Activated CD8-positive, alpha-beta memory T cell treated with anti-CD3 and anti-CD28 coated beads, Interleukin-2, amount 50 U/mL, for 4 hours (primary cell): ENCODE data around the gene RNF128.

Experiments used
- DNase-seq: peaks from one replicate; pipeline ENCODE4 v3.0.0-alpha.2; 2020

The RNF128 gene

DNA sequence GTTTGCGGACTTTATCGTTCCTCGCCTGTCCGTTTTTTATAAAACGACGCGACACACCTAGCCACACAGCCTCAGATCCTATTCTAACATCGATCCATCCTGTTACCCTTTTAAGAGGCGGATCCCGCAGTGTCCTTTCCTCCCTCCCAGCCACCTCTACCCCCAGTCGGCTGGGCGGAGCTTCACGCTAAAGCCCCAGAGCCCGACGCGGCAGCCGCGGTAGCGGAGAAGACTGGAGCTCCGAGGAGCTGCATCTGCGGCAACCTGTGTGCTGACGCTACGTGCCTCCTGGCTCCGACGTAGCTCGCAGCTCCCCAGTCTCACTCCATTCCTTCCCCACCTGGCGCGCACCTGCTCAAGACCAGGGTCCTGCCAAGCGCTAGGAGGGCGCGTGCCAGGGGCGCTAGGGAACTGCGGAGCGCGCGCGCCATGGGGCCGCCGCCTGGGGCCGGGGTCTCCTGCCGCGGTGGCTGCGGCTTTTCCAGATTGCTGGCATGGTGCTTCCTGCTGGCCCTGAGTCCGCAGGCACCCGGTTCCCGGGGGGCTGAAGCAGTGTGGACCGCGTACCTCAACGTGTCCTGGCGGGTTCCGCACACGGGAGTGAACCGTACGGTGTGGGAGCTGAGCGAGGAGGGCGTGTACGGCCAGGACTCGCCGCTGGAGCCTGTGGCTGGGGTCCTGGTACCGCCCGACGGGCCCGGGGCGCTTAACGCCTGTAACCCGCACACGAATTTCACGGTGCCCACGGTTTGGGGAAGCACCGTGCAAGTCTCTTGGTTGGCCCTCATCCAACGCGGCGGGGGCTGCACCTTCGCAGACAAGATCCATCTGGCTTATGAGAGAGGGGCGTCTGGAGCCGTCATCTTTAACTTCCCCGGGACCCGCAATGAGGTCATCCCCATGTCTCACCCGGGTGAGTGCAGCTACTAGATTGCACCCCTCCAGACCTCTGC lies at the start of gene RNF128:
TSS of gene RNF128 (plus strand) at position 217 of the 953 bp plus-strand sequence. CDS start at position 430, 213 bp downstream.
- DNase-seq = no peak

- DNase-seq = no peak
Observed at GRCh38 chrX:106680716-106681115, 45.8 kb upstream of the RNF128 start.

GRCh38 chrX:106684207-106684606 lies 42.3 kb upstream of the RNF128 start:
- DNase-seq = no peak

GRCh38 chrX:106692425-106693065 lies 34.0 kb upstream of the RNF128 start:
- no peak for DNase-seq

GRCh38 chrX:106696502-106696901 lies 30.0 kb upstream of the RNF128 start:
- DNase-seq = no peak

DNA sequence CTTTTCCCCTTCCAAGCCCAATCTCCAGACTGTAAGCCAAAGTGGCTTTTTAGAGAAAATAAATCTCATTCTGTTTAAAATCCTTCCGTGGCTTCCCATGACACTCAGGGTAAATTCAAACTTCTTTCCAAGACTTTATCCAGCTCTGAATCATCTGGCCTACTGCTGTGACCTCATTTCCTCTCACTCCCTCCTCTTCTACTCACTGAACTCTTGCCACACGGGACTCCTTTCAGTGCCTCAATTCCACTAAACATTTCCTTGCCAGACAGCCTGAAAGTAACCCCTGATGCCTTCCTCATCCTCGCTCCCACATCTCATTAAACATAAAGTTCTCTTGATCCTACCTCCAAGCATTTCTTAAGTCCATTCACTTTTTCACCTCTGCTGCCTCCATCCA lies 27.8 kb upstream of the RNF128 start:
- DNase-seq = no peak

DNA sequence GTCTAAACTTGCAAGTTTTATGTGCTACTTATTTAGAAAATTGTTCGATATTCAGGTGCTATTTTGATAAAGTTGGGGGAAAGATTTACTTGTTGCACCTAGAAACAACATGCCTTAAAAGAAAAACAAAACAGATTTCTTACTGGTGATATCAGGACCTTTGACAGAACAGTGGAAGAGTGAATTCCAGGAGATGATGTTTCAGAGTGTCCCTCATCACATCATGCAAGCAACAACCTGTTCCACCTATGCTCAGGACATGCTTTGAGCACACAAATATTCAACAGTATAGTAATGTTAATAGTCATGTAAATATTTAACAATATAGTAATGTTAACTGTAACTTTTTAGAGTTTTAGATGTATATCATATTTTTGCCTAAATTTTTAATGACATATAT lies 23.9 kb upstream of the RNF128 start:
- DNase-seq = no peak

DNA sequence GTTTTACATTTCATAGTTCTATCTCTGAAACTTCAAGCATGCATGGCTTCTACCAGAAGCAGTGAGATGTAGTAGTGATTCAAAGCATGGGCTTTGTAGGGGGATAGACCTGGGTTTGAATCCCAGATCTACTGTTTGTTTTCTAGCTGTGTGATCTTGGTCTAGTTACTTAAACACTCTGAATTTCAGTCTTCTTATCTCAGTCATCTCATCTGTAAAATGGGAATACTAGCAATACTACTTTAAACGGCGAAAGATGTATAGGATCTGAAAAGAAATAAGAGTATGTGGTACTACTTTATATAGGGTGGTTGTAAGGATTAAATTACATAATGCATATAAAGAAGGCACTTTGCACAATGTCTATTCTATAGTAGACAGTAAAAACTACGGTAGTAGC lies 20.0 kb upstream of the RNF128 start:
- no peak for DNase-seq

DNA sequence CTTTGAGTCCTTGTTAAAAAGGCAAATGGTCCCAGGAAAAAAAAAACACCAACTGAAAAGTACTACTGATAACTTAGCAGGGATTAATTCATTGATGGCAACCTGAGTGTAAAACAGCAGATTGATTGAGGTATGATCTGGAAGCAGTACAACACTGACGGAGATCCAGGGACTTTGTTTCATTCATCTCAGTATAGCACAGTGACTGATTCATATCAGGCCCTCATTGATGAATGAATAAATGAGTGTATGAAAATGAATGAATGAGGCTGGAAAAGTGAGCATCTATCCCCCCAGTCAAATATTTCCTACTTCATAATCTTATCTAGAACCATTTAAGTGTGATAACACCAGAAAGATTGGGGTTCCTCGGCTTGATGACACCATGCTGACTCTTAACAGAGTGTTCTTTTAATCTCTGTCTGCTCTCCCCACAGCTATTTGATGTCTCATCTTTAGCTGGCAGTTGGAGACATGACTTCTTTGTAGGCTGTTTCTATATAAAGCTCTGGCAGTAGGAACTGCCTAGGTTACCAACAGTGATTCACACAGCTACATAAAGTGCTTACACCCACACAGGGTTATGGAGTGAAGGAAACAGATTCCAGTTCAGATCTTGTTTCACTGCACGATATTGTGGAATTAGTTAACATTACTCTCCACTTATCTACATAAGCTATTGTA lies 18.6 kb upstream of the RNF128 start:
- DNase-seq = no peak

- no peak for DNase-seq
Observed at GRCh38 chrX:106710771-106711170, 15.7 kb upstream of the RNF128 start.

DNA sequence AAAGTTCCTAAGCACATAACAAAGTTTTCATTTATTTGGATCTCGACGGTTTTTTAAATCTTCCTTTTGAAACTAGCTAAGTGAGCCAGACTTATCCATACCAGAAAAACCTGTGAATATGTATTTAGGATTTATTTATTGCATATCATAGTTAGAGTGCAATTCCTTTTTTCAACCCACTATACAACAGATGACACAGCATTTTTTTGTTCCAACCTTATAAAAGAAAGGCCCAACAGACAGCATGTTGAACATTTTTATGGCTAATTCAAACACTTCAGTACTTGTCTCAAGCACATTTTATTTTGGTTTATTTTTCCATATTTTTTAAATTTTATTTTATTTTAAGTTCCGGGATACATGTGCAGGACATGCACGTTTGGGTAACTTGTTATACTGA lies 15.1 kb upstream of the RNF128 start:
- DNase-seq = no peak

DNA sequence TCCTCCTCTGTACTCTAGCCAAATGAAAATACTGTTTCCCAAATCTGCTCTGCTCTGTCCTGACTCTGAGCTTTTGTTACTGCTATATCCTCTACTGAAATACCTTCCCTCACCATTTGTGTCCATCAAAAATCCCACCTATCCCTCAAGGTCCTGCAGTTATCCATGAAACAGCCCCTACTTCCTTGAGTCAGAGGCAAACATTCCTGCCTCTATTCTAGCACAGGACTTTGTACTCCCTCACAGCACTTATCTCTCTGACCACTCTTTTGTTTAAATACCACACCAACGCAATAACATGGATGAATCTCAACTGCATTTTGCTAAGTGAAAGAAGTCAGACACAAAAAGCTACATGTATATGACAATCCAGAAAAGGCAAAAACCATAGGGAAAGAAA lies 10.5 kb upstream of the RNF128 start:
- no peak for DNase-seq

- no peak for DNase-seq
Observed at GRCh38 chrX:106716463-106716862, 10.0 kb upstream of the RNF128 start.

DNA sequence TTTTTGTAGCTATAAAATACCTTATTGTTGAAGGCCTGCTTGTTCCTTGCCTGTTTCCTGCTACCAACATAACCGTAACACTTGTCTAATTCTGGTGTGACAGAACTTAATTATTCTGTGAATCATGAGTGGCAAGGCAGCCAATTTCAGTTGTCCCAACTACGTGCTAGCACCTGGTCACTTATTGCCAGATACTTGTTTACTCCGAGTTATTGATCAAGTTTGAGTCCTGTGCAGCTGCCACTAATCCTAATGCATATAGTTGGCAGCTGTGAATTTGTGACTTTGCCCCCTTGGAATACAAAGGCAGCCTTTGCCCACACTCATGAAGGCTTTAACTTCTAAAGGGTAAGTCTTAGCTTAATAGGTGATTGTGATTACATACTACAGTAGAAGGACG lies 7.8 kb upstream of the RNF128 start:
- DNase-seq = no peak

DNA sequence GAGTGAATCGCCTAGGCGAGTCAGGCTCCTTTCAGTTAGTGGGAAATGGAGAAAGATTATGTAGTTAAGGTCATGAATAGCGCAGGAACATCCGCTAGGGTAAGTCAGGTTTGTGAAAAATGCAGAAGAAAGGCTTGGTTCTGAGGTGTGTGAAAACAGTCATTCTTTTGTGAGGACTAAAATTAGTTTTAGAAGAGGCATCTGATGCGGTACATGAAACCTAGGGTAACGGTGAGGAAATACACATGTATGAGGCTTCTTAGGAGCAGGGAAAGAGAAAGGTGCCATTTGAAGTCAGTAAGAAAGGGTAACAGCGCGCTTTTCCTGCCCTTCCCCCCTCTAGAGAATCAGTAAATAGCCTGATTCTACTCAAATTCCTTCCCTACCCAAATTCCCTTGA lies 570 bp upstream of the RNF128 start:
- no peak for DNase-seq

GRCh38 chrX:106728337-106728736 lies 1.8 kb downstream of the RNF128 start:
- DNase-seq = no peak

DNA sequence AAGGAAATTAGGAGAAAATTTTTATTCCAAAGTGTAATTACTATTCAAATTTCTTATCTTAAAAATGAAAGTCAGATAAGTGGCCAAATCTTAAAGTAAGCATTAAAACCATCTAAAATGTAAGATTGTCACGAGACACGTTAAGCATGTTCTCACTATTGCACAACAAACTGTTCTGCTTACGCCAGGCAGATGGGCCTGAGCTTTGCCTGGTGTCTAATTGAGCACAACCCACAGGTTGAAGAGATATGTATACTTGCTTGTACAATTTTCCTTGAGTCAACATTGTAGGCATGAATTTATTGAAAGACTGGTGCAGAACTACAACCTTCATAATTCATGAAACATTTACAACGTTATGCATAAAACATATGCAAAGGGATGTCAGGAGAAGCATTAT lies 3.9 kb downstream of the RNF128 start:
- DNase-seq = no peak

- DNase-seq = no peak
Observed at GRCh38 chrX:106731590-106731989, 5.1 kb downstream of the RNF128 start.

DNA sequence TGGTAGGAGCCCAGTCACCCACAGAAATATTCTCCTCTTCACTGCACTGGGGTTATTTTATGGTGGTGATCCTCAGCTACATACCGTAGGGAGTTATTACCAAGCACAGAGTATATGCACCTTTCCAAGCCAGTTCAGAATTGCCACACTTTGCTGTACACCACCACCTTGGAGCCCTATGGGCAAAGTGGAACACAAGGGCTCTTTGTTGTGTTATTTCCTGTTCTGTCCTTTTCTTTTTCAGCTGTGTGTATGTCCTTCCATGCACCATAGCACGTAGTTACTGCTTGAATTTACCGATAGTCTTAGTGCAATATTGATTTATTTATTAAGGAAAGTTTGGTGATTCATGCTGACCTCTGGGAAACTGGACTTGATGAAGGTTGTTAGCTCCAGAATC lies 8.3 kb downstream of the RNF128 start:
- no peak for DNase-seq

- no peak for DNase-seq
Observed at GRCh38 chrX:106740193-106740780, 13.8 kb downstream of the RNF128 start.

DNA sequence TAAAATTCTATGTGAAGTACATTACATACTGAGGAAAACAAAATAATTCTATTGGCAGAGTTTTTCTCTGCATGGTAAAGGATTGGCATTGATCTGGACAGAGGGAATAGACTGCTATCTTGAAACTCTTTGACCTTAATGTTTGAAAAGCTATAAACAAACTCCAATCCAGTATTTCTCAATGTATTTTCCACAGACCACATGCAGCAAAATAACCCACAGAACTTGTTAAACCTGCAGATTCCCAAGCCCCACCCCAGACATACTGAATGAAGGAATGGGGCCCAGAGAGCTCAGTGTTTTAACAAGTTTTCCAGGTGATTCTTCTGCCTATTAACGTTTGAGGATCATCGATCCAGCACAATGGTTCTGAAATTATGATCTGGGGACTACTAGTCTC lies 15.7 kb downstream of the RNF128 start:
- no peak for DNase-seq

DNA sequence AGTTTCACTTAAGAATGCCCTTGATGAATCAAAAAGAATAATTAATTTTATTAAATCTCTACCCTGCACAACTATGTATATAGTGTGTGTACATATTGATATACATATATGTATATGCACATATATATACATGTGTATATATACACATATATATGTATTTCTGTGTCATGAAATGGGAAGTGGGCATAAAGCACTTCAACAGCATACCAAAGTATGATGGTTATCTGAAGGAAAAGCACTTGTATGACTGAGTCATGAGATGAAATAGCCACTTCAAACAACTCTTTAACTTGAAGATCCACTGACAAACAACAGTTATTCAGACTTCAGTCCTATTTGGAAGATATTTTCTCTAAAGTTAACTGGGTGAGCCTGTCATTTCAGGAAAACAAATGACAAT lies 16.3 kb downstream of the RNF128 start:
- DNase-seq = no peak

GRCh38 chrX:106748377-106748776 lies 21.9 kb downstream of the RNF128 start:
- no peak for DNase-seq
